SK-N-SH treated with all-trans-retinoic acid at 6 μM for 48 hours (cell line): Measurements from ENCODE around the gene ADAMTS13.
A peak's percentile ranks its signal among the peaks of the same experiment; 100 is the strongest.

Source experiments
- ATAC-seq: fragments of 200-7000 bp; cut with Tn5 transposase; 3 replicates; pipeline ENCODE4 v1.9.1; 2020; ENCODE audit warnings: mild to moderate bottlenecking, moderate library complexity
- ARNTL ChIP-seq: fragments of 450-650 bp; formaldehyde crosslinking; IDR thresholded peaks from 2 replicates; pipeline ENCODE4 v1.5.0; 2020; ENCODE audit warnings: low read depth, mild to moderate bottlenecking, moderate library complexity, borderline replicate concordance
- BACH2 ChIP-seq: fragments of 250-450 bp; sonication (Bioruptor Pico); IDR thresholded peaks from 2 replicates; pipeline ENCODE4 v1.9.0; 2021; ENCODE audit warnings: mild to moderate bottlenecking, borderline replicate concordance
- ESRRG ChIP-seq: fragments of 250-450 bp; sonication (Bioruptor Pico); IDR thresholded peaks from 2 replicates; pipeline ENCODE4 v1.6.1; 2021; ENCODE audit warnings: mild to moderate bottlenecking
- GLIS3 ChIP-seq: fragments of 250-450 bp; sonication (Bioruptor Pico); IDR thresholded peaks from 2 replicates; pipeline ENCODE4 v1.5.0; 2020; ENCODE audit warnings: mild to moderate bottlenecking, moderate library complexity
- ISL1 ChIP-seq: fragments of 250-450 bp; sonication (Bioruptor Pico); IDR thresholded peaks from 2 replicates; pipeline ENCODE4 v2.1.2; 2022; ENCODE audit warnings: mild to moderate bottlenecking, moderate library complexity
- OSR1 ChIP-seq: fragments of 250-450 bp; sonication (Bioruptor Pico); IDR thresholded peaks from 2 replicates; pipeline ENCODE4 v1.8.0; 2022; ENCODE audit warnings: moderate library complexity, mild to moderate bottlenecking, inconsistent platforms
- POU6F1 ChIP-seq: fragments of 250-450 bp; sonication (Bioruptor Pico); IDR thresholded peaks from 2 replicates; pipeline ENCODE4 v1.8.0; 2021; ENCODE audit warnings: low read depth, mild to moderate bottlenecking, moderate library complexity, borderline replicate concordance
- PPARA ChIP-seq: fragments of 250-450 bp; sonication (Bioruptor Pico); IDR thresholded peaks from 2 replicates; pipeline ENCODE4 v1.5.0; 2020; ENCODE audit warnings: mild to moderate bottlenecking, borderline replicate concordance
- SNAI2 ChIP-seq: fragments of 250-450 bp; sonication (Bioruptor Pico); IDR thresholded peaks from 2 replicates; pipeline ENCODE4 v1.5.0; 2020; ENCODE audit warnings: mild to moderate bottlenecking, moderate library complexity
- TCF4 ChIP-seq: fragments of 250-450 bp; sonication (Bioruptor Pico); IDR thresholded peaks from 2 replicates; pipeline ENCODE4 v1.8.0; 2021; ENCODE audit warnings: mild to moderate bottlenecking, moderate library complexity, borderline replicate concordance
- TOX ChIP-seq: fragments of 250-450 bp; sonication (Bioruptor Pico); IDR thresholded peaks from 2 replicates; pipeline ENCODE4 v1.8.0; 2021; ENCODE audit warnings: mild to moderate bottlenecking, moderate library complexity, borderline replicate concordance
- TSHZ2 ChIP-seq: fragments of 250-450 bp; sonication (Bioruptor Pico); IDR thresholded peaks from 2 replicates; pipeline ENCODE4 v1.5.0; 2020; ENCODE audit warnings: mild to moderate bottlenecking, moderate library complexity
- ZFP3 ChIP-seq: fragments of 250-450 bp; sonication (Bioruptor Pico); IDR thresholded peaks from 2 replicates; pipeline ENCODE4 v1.5.0; 2020; ENCODE audit warnings: mild to moderate bottlenecking, moderate library complexity
- ZFP30 ChIP-seq: fragments of 450-650 bp; formaldehyde crosslinking; IDR thresholded peaks from 2 replicates; pipeline ENCODE4 v1.5.0; 2022; ENCODE audit warnings: mild to moderate bottlenecking, moderate library complexity
- ZNF565 ChIP-seq: fragments of 450-650 bp; formaldehyde crosslinking; conservative IDR thresholded peaks from 2 replicates; pipeline ENCODE4 v1.5.0; 2020; ENCODE audit warnings: low read depth, mild to moderate bottlenecking, moderate library complexity
- ZNF70 ChIP-seq: fragments of 450-650 bp; formaldehyde crosslinking; IDR thresholded peaks from 2 replicates; pipeline ENCODE4 v1.5.0; 2020; ENCODE audit warnings: mild to moderate bottlenecking, moderate library complexity
- TF ChIP-seq, protein P1 (sequence below): fragments of 250-450 bp; sonication (Bioruptor Pico); IDR thresholded peaks from 2 replicates; pipeline ENCODE4 v1.8.0; 2020; ENCODE audit warnings: mild to moderate bottlenecking, moderate library complexity, borderline replicate concordance
- TF ChIP-seq, protein P2 (sequence below): fragments of 250-450 bp; sonication (Bioruptor Pico); IDR thresholded peaks from 2 replicates; pipeline ENCODE4 v1.5.1; 2021; ENCODE audit warnings: mild to moderate bottlenecking, moderate library complexity

ADAMTS13 gene

DNA sequence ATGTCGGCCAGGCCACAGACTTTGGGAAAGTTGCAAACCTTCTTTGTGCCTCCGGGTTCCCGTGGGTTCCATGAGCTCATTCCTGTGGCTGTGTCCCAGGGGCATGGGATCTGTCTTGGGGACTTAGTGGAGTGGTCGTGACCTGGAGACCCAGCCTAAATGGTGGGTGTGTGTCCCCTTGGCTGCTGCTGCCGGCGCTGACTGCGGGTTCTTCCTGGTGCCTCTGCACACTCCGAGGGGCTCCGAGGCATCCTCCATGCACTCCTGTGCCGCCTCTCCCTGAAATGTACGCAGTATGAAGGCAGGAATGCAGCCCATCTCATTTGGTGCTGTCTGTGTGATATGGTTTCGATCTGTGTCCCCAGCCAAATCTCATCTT lies 77.7 kb downstream of the ADAMTS13 start (continued):
- TF ChIP-seq BACH2 (CRISPR knock-in tag) (no peak), ARNTL (CRISPR knock-in tag) (no peak)

GRCh38 chr9:133502112-133502511 lies 79.9 kb downstream of the ADAMTS13 start:
- ATAC-seq: no peak
- peak; percentile 96 for TF ChIP-seq ZFP30 (CRISPR knock-in tag)
- TF ChIP-seq OSR1 (CRISPR knock-in tag): no peak

- no peak for TF ChIP-seq ARNTL (CRISPR knock-in tag)
- ATAC-seq: no peak; the same call in 2 of the 3 replicates
Observed at GRCh38 chr9:133505186-133505830, 83.1 kb downstream of the ADAMTS13 start.

- ATAC-seq: peak; percentile 31
- TF ChIP-seq TSHZ2 (CRISPR knock-in tag) (0 out of 2 replicates have a peak, but pooled peaks have one; percentile 38), BACH2 (CRISPR knock-in tag) (no peak), GLIS3 (CRISPR knock-in tag) (no peak)
- TF ChIP-seq, all 23 proteins: peak for 1
Observed at GRCh38 chr9:133505901-133506652, 83.9 kb downstream of the ADAMTS13 start.

- TF ChIP-seq ZFP30 (CRISPR knock-in tag): no peak
- TF ChIP-seq ZNF565 (CRISPR knock-in tag): no peak
- TF ChIP-seq ARNTL (CRISPR knock-in tag): no peak
- no peak for TF ChIP-seq OSR1 (CRISPR knock-in tag)
- no peak for TF ChIP-seq ISL1 (CRISPR knock-in tag)
- TF ChIP-seq, protein P1, sequence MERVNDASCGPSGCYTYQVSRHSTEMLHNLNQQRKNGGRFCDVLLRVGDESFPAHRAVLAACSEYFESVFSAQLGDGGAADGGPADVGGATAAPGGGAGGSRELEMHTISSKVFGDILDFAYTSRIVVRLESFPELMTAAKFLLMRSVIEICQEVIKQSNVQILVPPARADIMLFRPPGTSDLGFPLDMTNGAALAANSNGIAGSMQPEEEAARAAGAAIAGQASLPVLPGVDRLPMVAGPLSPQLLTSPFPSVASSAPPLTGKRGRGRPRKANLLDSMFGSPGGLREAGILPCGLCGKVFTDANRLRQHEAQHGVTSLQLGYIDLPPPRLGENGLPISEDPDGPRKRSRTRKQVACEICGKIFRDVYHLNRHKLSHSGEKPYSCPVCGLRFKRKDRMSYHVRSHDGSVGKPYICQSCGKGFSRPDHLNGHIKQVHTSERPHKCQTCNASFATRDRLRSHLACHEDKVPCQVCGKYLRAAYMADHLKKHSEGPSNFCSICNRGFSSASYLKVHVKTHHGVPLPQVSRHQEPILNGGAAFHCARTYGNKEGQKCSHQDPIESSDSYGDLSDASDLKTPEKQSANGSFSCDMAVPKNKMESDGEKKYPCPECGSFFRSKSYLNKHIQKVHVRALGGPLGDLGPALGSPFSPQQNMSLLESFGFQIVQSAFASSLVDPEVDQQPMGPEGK: no peak
- ATAC-seq: no peak; the same call in none of the 3 replicates
Observed at GRCh38 chr9:133506653-133507038, 84.5 kb downstream of the ADAMTS13 start.

GRCh38 chr9:133507246-133507965 lies 85.2 kb downstream of the ADAMTS13 start:
- ATAC-seq: no peak; the same call in 2 of the 3 replicates
- TF ChIP-seq OSR1 (CRISPR knock-in tag) (no peak), ESRRG (no peak), ZFP3 (CRISPR knock-in tag) (no peak), TOX (CRISPR knock-in tag) (no peak), POU6F1 (CRISPR knock-in tag) (no peak), BACH2 (CRISPR knock-in tag) (no peak), ARNTL (CRISPR knock-in tag) (no peak), TCF4 (CRISPR knock-in tag) (no peak), GLIS3 (CRISPR knock-in tag) (no peak), ZNF70 (no peak), PPARA (CRISPR knock-in tag) (no peak), SNAI2 (no peak)
- TF ChIP-seq, protein P1: no peak
- TF ChIP-seq, protein P2, sequence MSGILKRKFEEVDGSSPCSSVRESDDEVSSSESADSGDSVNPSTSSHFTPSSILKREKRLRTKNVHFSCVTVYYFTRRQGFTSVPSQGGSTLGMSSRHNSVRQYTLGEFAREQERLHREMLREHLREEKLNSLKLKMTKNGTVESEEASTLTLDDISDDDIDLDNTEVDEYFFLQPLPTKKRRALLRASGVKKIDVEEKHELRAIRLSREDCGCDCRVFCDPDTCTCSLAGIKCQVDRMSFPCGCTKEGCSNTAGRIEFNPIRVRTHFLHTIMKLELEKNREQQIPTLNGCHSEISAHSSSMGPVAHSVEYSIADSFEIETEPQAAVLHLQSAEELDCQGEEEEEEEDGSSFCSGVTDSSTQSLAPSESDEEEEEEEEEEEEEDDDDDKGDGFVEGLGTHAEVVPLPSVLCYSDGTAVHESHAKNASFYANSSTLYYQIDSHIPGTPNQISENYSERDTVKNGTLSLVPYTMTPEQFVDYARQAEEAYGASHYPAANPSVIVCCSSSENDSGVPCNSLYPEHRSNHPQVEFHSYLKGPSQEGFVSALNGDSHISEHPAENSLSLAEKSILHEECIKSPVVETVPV: no peak
